Body of pancreas (tissue), 4 donors: ENCODE measurements around the gene KCNH1.

Experiments used
- POLR2A ChIP-seq, 3 donors: fragments of 450-650 bp; IDR thresholded peaks; one replicate each; pipeline ENCODE4 v1.6.1; 2016; ENCODE audit warnings: antibody characterized with exemption in 3 of 3, mild to moderate bottlenecking in 2 of 3
- TF ChIP-seq, protein P1 (sequence below), 7 experiments: fragments of 450-650 bp in 4 of 7; fragments of 200-600 bp in 3 of 7; sonication (generic) in 3 of 7; IDR thresholded peaks; one replicate each; pipeline ENCODE4 v1.5.1; 2016 to 2019; ENCODE audit warnings: antibody characterized with exemption in 7 of 7

DNA sequence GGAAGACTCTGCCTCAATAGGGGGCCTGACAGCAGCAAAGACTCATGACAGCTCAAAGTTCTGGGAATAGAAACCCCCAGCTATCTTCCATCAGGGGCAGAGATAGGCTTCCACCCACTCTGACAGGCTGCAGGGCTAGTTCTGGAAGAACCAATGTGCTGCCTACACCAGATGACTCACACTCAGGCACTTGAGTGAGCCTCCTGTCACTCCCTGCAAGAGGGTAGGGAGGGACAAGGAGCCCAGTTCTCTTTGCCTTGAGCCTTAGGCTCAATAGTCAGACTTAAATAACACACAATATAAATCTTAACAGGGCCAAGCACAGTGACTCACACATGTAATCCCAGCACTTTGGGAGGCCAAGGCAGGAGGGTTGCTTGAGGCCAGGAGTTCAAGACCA is 418.9 kb downstream of the KCNH1 start:
- TF ChIP-seq, protein P1, sequence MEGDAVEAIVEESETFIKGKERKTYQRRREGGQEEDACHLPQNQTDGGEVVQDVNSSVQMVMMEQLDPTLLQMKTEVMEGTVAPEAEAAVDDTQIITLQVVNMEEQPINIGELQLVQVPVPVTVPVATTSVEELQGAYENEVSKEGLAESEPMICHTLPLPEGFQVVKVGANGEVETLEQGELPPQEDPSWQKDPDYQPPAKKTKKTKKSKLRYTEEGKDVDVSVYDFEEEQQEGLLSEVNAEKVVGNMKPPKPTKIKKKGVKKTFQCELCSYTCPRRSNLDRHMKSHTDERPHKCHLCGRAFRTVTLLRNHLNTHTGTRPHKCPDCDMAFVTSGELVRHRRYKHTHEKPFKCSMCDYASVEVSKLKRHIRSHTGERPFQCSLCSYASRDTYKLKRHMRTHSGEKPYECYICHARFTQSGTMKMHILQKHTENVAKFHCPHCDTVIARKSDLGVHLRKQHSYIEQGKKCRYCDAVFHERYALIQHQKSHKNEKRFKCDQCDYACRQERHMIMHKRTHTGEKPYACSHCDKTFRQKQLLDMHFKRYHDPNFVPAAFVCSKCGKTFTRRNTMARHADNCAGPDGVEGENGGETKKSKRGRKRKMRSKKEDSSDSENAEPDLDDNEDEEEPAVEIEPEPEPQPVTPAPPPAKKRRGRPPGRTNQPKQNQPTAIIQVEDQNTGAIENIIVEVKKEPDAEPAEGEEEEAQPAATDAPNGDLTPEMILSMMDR (IDR thresholded peaks at IDR 0.05): no peak
- TF ChIP-seq POLR2A (IDR thresholded peaks at IDR 0.05): no peak
